Hepatic stellate cell (primary cell): ENCODE data around the gene GJC2.

ENCODE experiments used
- DNase-seq: peaks from one replicate; pipeline ENCODE4 v3.0.0; 2011; ENCODE audit warnings: low spot score

The GJC2 gene

DNA sequence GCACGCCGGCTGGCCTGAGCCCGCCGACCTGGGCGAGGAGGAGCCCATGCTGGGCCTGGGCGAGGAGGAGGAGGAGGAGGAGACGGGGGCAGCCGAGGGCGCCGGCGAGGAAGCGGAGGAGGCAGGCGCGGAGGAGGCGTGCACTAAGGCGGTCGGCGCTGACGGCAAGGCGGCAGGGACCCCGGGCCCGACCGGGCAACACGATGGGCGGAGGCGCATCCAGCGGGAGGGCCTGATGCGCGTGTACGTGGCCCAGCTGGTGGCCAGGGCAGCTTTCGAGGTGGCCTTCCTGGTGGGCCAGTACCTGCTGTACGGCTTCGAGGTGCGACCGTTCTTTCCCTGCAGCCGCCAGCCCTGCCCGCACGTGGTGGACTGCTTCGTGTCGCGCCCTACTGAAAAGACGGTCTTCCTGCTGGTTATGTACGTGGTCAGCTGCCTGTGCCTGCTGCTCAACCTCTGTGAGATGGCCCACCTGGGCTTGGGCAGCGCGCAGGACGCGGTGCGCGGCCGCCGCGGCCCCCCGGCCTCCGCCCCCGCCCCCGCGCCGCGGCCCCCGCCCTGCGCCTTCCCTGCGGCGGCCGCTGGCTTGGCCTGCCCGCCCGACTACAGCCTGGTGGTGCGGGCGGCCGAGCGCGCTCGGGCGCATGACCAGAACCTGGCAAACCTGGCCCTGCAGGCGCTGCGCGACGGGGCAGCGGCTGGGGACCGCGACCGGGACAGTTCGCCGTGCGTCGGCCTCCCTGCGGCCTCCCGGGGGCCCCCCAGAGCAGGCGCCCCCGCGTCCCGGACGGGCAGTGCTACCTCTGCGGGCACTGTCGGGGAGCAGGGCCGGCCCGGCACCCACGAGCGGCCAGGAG is 8.6 kb downstream of the GJC2 start:
- no peak for DNase-seq

DNA sequence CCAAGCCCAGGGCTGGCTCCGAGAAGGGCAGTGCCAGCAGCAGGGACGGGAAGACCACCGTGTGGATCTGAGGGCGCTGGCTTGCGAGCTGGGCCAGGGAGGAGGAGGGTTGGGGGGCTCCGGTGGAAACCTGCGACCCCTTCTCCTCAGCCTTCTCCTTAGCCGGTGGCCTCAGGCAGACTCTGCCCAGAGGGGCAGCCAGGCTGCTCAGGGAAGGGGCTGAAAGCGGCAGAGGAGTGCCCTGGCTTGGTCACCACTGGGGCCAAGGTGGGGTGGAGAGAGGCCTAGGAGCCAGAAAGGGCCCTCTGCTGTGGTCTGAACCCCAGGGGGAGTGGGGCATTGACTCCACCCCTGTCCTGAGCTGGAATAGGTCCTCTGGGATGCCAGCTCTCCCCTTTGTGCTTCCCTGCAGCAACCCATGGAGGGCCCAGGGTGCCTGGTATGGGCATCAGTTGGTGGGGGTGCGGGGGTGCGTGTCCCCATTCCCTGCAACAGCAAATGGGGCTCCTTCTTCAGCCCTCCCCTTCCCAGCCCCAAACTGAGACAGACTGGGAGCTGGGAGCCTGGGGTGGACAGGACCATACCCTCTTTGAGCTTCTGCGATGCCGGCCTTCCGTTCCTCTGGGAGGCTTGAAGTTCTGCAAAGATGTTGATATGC is 9.4 kb downstream of the GJC2 start:
- DNase-seq: no peak

GRCh38 chr1:228160201-228160761 is 10.6 kb downstream of the GJC2 start:
- no peak for DNase-seq

- no peak for DNase-seq
These were observed 11.6 kb downstream of the GJC2 start for GRCh38 chr1:228161362-228161761.

- no peak for DNase-seq
These were observed 12.1 kb downstream of the GJC2 start for GRCh38 chr1:228161866-228162265.

DNA sequence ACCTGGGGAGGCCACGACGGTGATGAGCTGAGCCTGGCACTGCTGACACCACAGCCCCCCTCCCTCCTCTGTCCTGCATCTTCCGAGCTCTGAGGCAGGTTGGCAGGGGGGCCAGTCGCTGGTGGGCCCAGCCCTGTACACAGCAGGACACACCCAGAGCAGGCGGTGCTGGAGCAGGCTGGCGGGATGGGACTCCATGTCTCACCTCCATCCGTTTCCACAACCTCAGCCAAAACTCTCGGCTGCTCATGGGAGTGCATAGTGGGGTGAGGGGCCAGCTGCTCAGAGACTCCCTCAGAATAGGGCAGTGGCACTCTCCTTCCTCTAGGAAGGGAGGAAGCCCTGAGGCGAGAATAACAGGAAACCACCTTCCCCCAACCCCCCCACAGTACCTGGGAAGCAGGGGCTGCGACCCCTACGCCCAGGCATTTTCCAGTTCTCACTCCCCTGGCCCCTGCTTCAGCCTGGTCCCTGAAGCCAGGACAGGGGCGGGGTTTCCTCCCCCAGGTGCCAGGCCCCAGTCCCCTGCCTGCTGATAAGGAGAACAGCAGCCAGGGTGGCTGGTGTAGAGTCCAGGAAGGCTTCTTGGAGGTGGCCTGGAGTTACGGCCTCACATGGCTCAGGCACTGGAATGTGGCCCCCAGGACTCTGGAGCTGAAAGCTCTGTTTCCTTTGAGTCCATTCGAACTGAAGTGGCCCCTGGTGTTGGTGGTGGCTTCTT is 12.7 kb downstream of the GJC2 start:
- DNase-seq: no peak

- peak; percentile 63 for DNase-seq
These were observed 13.4 kb downstream of the GJC2 start for GRCh38 chr1:228163007-228163753.

GRCh38 chr1:228163776-228164519 is 14.2 kb downstream of the GJC2 start:
- DNase-seq: no peak

GRCh38 chr1:228164561-228165371 is 15.0 kb downstream of the GJC2 start:
- DNase-seq: no peak

DNA sequence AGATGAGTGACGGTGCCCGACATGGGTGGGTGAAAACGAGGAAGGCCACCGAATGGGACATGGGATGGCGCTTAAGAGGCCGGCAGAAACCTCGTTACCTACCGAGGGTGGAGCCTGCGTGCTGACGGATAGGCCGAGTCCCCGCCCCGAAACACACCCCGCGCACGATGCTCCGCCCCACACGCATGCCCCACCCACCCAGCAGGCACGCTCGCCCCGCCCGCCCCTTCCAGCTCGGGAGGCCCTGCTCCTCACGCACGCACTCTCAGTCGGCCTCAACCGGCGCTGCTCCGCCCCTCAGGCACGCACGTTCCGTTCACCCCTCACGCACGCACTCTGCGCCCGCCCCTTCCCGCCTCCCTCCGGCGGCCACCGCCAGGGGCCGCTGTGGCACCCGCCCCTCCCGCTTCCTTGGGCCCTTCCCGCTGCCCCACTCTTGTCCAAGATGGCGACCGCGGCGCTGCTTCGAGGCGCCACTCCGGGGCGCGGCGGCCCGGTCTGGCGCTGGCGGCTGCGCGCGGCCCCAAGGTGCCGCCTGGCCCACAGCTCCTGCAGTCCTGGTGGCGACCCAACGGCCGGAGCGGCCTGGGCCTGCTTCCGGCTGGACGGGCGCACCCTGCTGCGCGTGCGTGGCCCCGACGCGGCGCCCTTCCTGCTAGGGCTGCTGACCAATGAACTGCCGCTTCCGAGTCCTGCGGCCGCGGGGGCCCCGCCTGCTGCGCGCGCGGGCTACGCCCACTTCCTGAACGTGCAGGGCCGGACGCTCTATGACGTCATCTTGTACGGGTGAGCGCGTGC is 15.8 kb downstream of the GJC2 start, which contains the start of gene IBA57:
IBA57 (plus strand) TSS at position 433 of the 798 bp plus-strand sequence; CDS start at position 446, 13 bp downstream.
- DNase-seq: peak; percentile 99

GRCh38 chr1:228166170-228166936 is 16.6 kb downstream of the GJC2 start:
- DNase-seq: peak; percentile 99

DNA sequence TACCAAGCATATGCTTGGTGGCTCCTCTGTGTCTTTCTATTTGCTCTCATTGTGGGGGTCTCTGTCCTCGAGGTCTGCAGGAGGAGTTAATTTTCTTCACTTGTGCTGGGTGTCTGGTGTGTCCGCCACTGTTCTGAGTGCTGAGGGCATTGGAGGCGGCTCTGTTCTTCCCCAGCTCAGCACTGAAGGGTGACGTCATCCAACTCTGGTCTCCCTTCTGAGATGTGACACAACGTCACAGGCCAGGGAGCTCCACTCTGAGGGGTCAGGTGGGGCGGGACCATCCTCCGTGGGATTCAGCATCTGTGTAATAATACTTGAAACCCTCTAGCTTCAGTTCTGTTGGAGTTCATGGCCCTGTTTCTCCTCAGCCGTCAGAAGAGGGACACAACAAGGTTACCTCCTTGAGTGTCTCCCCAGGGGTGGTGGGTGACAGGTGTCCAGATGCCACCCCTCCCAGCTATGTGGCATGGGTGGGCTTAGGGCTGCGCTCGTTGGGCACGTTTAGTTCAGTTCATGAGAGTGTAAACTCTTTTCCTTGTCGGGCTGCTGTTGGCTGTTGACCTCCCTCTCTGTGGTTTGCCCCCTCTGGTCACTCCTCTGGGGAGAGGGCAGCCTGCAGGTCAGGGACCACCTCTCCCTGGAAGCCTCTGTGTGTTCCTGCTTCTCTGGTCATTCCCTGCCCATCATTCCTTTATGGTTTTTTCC is 19.0 kb downstream of the GJC2 start:
- no peak for DNase-seq

DNA sequence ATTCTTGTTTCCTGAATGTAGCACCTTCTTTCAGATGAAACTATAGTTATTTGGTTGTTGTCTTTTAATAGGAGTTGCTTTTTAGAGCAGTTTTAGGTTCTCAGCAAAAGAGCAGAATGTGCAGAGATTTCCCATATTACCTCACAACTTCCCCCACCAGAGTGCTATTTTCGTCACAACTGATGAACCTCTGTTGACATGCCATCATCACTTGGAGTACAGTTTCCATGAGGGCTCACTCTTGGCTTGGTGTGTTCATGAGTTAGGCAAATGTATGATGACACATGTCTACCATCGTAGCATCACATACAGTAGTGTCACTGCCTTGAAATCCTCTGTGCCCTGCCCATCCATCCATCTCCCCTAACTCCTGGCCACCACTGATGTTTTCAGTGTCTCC is 19.6 kb downstream of the GJC2 start:
- no peak for DNase-seq

GRCh38 chr1:228170666-228171065 is 20.9 kb downstream of the GJC2 start:
- DNase-seq: no peak

GRCh38 chr1:228171221-228171891 is 21.6 kb downstream of the GJC2 start:
- no peak for DNase-seq

DNA sequence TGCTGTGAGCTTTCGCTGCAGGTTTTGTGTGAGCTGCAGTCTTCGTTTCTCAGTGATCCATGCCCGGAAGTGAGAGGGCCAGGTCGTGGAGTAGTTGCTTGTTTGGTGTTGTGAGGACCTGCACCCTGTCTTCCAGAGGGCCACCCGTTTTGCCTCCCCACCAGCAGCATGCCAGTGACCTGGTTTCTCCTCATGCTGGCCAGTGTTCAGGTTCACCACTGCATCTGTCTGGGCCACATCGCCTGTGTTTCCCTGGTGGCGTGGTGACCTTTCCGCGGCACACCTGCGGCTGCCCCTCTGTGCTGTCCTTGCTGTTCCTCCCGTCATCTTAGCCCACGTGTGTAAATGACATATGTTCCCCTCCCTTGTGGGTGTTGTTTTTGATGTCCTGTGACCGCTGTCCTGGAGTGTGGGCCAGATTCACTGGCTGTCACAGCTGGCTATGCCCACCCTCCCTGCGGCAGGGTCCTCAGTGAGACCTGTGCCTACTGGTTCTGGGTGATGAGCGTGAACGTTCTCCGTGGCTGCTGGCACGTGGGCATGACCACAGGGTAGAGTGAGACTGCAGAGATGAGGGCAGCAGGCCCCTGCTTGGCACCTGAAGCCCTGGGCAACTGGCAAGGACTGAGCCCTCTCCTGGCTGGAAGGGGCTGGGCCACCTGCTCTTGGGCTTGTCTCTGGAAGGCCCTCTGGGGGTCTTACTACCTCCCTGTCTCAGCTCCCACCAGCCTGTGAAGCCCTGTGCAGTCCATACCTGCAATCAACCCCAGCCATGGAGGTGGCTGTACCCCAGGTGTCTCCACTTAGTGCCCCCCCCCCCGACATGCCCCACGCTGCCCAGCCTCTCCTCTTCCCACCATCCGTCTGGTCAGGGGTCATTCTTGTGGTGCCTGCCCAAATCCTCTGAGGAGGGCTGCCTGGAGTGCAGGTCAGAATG is 23.1 kb downstream of the GJC2 start:
- no peak for DNase-seq
